K562 (cell line): ENCODE data around the gene CLSTN1. TPM values are rescaled to one million over a fixed set of nuclear protein-coding genes. Genes with fewer than 3 reads are reported as not detected.
A peak's percentile ranks its signal among the peaks of the same experiment; 100 is the strongest.

ENCODE experiments used
- ATAC-seq: fragments of 200-7000 bp; cut with Tn5 transposase; 3 replicates; pipeline ENCODE4 v1.9.1; 2020; ENCODE audit warnings: moderate library complexity
- BruUV-seq: library from RNA; stranded (reverse); fragments of 400-500 nt; replicated peaks from 2 replicates; lab custom pipeline; 2021; lab: Mats Ljungman, UMichigan
- CTCF ChIA-PET: fragments of 300-600 bp; formaldehyde crosslinking; extraction: SDS; loops from one replicate; lab custom pipeline; 2021; ENCODE audit warnings: low intra/inter-chr PET ratio; lab: Yijun Ruan, JAX
- POLR2A ChIA-PET: fragments of 300-600, 350-650 bp; sonication (Branson Sonifier 250); formaldehyde crosslinking; extraction: SDS; loops from one replicate; lab custom pipeline; 2021; ENCODE audit warnings: antibody characterized with exemption, inconsistent platforms; lab: Yijun Ruan, JAX
- DNase-seq, 4 experiments: peaks; one replicate each; pipeline versions ENCODE4 v3.0.0 to v3.0.0-alpha.2; 2011 to 2018; ENCODE audit warnings: low spot score in 3 of 4, mixed read lengths in 3 of 4; ENCODE audit errors: extremely low read depth in 1 of 4
- FAIRE-seq: peaks from 2 replicates; lab custom pipeline; 2011; peaks lifted over from hg19 to GRCh38; lab: Jason Lieb, UNC
- H2AFZ ChIP-seq: 2 replicates; pipeline ENCODE4 v1.6.0; 2011; ENCODE audit warnings: low read depth, low read length, control low read depth, inconsistent platforms
- H3K27ac ChIP-seq: fragments of 200-600 bp; 3 replicates; pipeline ENCODE4 v1.8.0; 2011; ENCODE audit warnings: low read depth, mild to moderate bottlenecking, control low read depth, inconsistent platforms, low read length, moderate library complexity, mixed read lengths; ENCODE audit errors: extremely low read depth
- H3K27me3 ChIP-seq, 2 experiments: fragments of 300-600 bp in 1 of 2; 2 replicates in 1 of 2; 3 replicates in 1 of 2; pipeline versions ENCODE4 v1.6.0 to v1.8.0; 2011; ENCODE audit warnings: inconsistent platforms in 2 of 2, low read length in 2 of 2, mild to moderate bottlenecking in 1 of 2, mixed read lengths in 1 of 2, moderate library complexity in 1 of 2; ENCODE audit not compliant: control insufficient read depth in 2 of 2, insufficient read depth in 2 of 2
- H3K36me3 ChIP-seq: fragments of 300-600 bp; 3 replicates; pipeline ENCODE4 v1.8.0; 2011; ENCODE audit warnings: mild to moderate bottlenecking, low read length, inconsistent platforms; ENCODE audit not compliant: control insufficient read depth, insufficient read depth
- H3K4me1 ChIP-seq, 2 experiments: fragments of 200-600 bp in 1 of 2; replicated peaks in 1 of 2; 2 replicates in 1 of 2; 3 replicates in 1 of 2; pipeline versions ENCODE4 v1.5.1 to v1.8.0; 2011; ENCODE audit warnings: inconsistent platforms in 2 of 2, low read length in 2 of 2, mild to moderate bottlenecking in 1 of 2, mixed read lengths in 1 of 2, moderate library complexity in 1 of 2; ENCODE audit not compliant: control insufficient read depth in 2 of 2, insufficient read depth in 2 of 2
- H3K4me2 ChIP-seq: 2 replicates; pipeline ENCODE4 v1.6.1; 2011; ENCODE audit warnings: low read length, control low read depth, inconsistent platforms, mixed read lengths; ENCODE audit not compliant: insufficient read depth
- H3K4me3 ChIP-seq: fragments of 200-600 bp; sonication (generic), shearing (Covaris generic); 2 replicates; pipeline ENCODE4 v1.5.1; 2016; ENCODE audit warnings: control low read depth, inconsistent platforms
- H3K79me2 ChIP-seq: fragments of 200-600 bp; 3 replicates; pipeline ENCODE4 v1.8.0; 2011; ENCODE audit warnings: low read length, inconsistent platforms; ENCODE audit not compliant: control insufficient read depth, insufficient read depth
- H3K9ac ChIP-seq, 2 experiments: 2 replicates each; pipeline versions ENCODE4 v1.6.0 to v1.6.1; 2011; ENCODE audit warnings: low read depth in 2 of 2, low read length in 2 of 2, control low read depth in 1 of 2, inconsistent platforms in 1 of 2, mild to moderate bottlenecking in 1 of 2, mixed read lengths in 1 of 2; ENCODE audit not compliant: insufficient read depth in 1 of 2
- H3K9me1 ChIP-seq: one replicate; pipeline ENCODE4 v1.6.0; 2011; ENCODE audit warnings: inconsistent platforms, mild to moderate bottlenecking, low read length, moderate library complexity; ENCODE audit not compliant: control insufficient read depth, insufficient read depth
- H3K9me3 ChIP-seq: replicated peaks from 2 replicates; pipeline ENCODE4 v1.5.1; 2011; ENCODE audit warnings: low read depth, low read length, inconsistent platforms; ENCODE audit not compliant: control insufficient read depth, insufficient read depth
- H4K20me1 ChIP-seq: replicated peaks from 2 replicates; pipeline ENCODE4 v1.6.1; 2011; ENCODE audit warnings: low read length, inconsistent platforms, mixed read lengths; ENCODE audit not compliant: control insufficient read depth, insufficient read depth
- ELF1 ChIP-seq: fragments of 200-800 bp; sonication (Bioruptor generic); IDR thresholded peaks from 2 replicates; pipeline ENCODE4 v1.6.1; 2016; ENCODE audit warnings: missing genetic modification characterization, missing compliant biosample characterization
- EP300 ChIP-seq: IDR thresholded peaks from 2 replicates; pipeline ENCODE4 v1.6.1; 2012; ENCODE audit warnings: low read length, improper control_type of control experiment
- ETV5 ChIP-seq: sonication (generic); formaldehyde crosslinking; IDR thresholded peaks from 2 replicates; pipeline ENCODE4 v1.4.0; 2020; ENCODE audit warnings: low read depth, mild to moderate bottlenecking, missing genetic modification reagents
- FOXP1 ChIP-seq: sonication (generic); formaldehyde crosslinking; IDR thresholded peaks from 2 replicates; pipeline ENCODE4 v1.8.0; 2022; ENCODE audit warnings: mild to moderate bottlenecking, missing genetic modification reagents
- HNRNPLL ChIP-seq: fragments of 200-400 bp; formaldehyde crosslinking; IDR thresholded peaks from 2 replicates; pipeline ENCODE4 v1.6.1; 2017; ENCODE audit warnings: low read length, low read depth, mild to moderate bottlenecking; ENCODE audit not compliant: poor library complexity, severe bottlenecking
- NCOR1 ChIP-seq: fragments of 450-650 bp; IDR thresholded peaks from 2 replicates; pipeline ENCODE4 v1.6.1; 2016; ENCODE audit warnings: mild to moderate bottlenecking, moderate library complexity
- RREB1 ChIP-seq: fragments of 250-450 bp; sonication (Bioruptor Pico); IDR thresholded peaks from 2 replicates; pipeline ENCODE4 v1.4.0; 2020
- SIRT6 ChIP-seq: IDR thresholded peaks from one replicate; pipeline ENCODE4 v1.6.1; 2012; ENCODE audit warnings: low read depth, mild to moderate bottlenecking, control low read depth, inconsistent platforms, low read length, moderate library complexity
- STAT5B ChIP-seq: fragments of 250-450 bp; sonication (Bioruptor Pico); IDR thresholded peaks from 2 replicates; pipeline ENCODE4 v1.8.0; 2021; ENCODE audit warnings: mild to moderate bottlenecking, inconsistent platforms
- TEAD4 ChIP-seq, 2 experiments: sonication (generic) in 1 of 2; formaldehyde crosslinking in 1 of 2; IDR thresholded peaks; 2 replicates each; pipeline versions ENCODE4 v1.6.1 to v1.8.0; 2012 to 2022; ENCODE audit warnings: borderline replicate concordance in 1 of 2, inconsistent platforms in 1 of 2, low read length in 1 of 2, mild to moderate bottlenecking in 1 of 2, missing genetic modification reagents in 1 of 2
- ZNF639 ChIP-seq, 2 experiments: fragments of 200-800 bp in 1 of 2; sonication (Bioruptor generic) in 1 of 2; sonication (generic) in 1 of 2; formaldehyde crosslinking in 1 of 2; IDR thresholded peaks in 1 of 2; conservative IDR thresholded peaks in 1 of 2; 2 replicates each; pipeline versions ENCODE4 v1.5.0 to v1.6.1; 2016 to 2020; ENCODE audit warnings: missing compliant biosample characterization in 1 of 2, missing genetic modification characterization in 1 of 2, missing genetic modification reagents in 1 of 2
- ZNF644 ChIP-seq: fragments of 200-800 bp; sonication (Bioruptor generic); IDR thresholded peaks from 2 replicates; pipeline ENCODE4 v1.6.1; 2016; ENCODE audit warnings: low read depth, missing genetic modification characterization, missing compliant biosample characterization
- ZSCAN32 ChIP-seq: fragments of 450-650 bp; formaldehyde crosslinking; IDR thresholded peaks from 2 replicates; pipeline ENCODE4 v1.4.0; 2020; ENCODE audit warnings: mild to moderate bottlenecking, moderate library complexity
- WGBS: fragments of 100-300 bp; shearing (Covaris generic); methylation state at CpG from one replicate; pipeline ENCODE4 v1.1.6; 2016; ENCODE audit warnings: low coverage, mixed read lengths; ENCODE audit not compliant: insufficient coverage; ENCODE audit errors: missing lambda C conversion rate; 5-methylcytosine and 5-hydroxymethylcytosine counted together
- in situ Hi-C: fragments of 300-500 bp; cut with MboI; formaldehyde crosslinking; loops from 4 replicates; pipeline ENCODE4 v1.15.0; 2018; ENCODE audit warnings: inconsistent platforms, mixed read lengths
- intact Hi-C: fragments of 100-400 bp; cut with micrococcal nuclease; formaldehyde crosslinking; loops from 2 replicates; pipeline ENCODE4 v1.14.2; 2022
- polyA plus RNA-seq, 8 experiments: library from polyadenylated mRNA; depleted of rRNA in 4 of 8; stranded (reverse) in 5 of 8; unstranded in 3 of 8; fragments of >200 nt; fragmentation: Nextera tagmentation in 2 of 8; fragmentation: Illumina TruSeq in 1 of 8; extraction: Ambion mirVana in 2 of 8; extraction: Trizol in 1 of 8; gene quantifications; 2 replicates each; pipeline versions ENCODE4 v1.2.1 to v1.2.3, GENCODE V29; 2011 to 2014; ENCODE audit warnings: inconsistent platforms in 1 of 8, missing spikeins in 1 of 8
- total RNA-seq, 7 experiments: library from RNA; depleted of rRNA in 6 of 7; stranded (reverse); fragments of >200 nt in 6 of 7; fragmentation: Illumina TruSeq in 2 of 7; extraction: Trizol in 2 of 7; gene quantifications; 2 replicates each; pipeline versions ENCODE4 v1.2.1 to v1.2.3, GENCODE V29; 2011 to 2021; ENCODE audit warnings: low replicate concordance in 1 of 7

Gene CLSTN1
- total and polyA plus RNA-seq, 9 of the 15 experiments (the other 6 are each of a cell fraction or from before 2014, with no cell fraction given), result 1.1 to 32.5 (median 13.3) TPM

DNA sequence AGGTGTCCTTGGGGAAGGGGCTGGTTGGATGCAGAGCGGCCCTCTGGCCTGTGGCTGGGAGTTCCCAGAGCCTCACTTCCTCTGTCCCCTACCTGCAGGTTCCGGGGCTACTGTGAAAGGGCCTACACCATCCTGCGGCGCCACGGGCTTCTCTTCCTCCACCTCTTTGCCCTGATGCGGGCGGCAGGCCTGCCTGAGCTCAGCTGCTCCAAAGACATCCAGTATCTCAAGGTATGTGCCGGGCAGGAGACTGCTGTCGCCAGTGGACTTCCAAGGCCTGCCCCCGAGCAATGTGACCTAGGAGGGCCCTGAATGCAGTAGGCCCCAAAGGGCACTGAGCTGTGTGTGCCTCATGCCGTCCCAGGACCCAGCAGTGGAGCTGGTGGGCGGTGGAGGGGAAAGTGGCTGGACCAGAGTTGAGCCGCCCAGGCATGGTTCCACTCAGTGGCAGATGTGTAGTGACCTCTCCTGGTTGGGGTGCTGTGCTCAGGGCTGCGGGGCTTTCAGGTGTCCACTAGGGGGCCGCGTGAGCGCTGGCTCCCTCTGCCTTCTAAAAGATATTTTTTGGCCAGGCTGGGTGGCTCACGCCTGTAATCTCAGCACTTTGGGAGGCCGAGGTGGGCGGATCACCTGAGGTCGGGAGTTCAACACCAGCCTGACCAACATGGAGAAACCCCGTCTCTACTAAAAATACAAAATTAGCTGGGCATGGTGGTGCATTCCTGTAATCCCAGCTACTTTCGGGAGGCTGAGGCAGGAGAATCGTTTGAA lies 98.9 kb downstream of the CLSTN1 start:
- ATAC-seq, result peak; percentile 96
- peaks cover 68% of the 10 kb centered on the region; the same call in 2 of the 3 replicates for H3K36me3 ChIP-seq
- TF ChIP-seq ZNF639 (CRISPR knock-in tag; conservative IDR thresholded peaks at IDR 0.05 in 1 of 2, IDR thresholded peaks at IDR 0.05 in 1 of 2), result no peak
- TF ChIP-seq HNRNPLL, result no peak
- no peak for TF ChIP-seq ELF1 (tag)
- no peak for TF ChIP-seq TEAD4 (IDR thresholded peaks at IDR 0.05; ENCODE audit: low read length)
- TF ChIP-seq TEAD4 (CRISPR knock-in tag; IDR thresholded peaks at IDR 0.05; ENCODE audit: borderline replicate concordance), result no peak
- no peak for TF ChIP-seq FOXP1 (CRISPR knock-in tag)
- no peak for TF ChIP-seq SIRT6
- no peak for TF ChIP-seq STAT5B (CRISPR knock-in tag)
- no peak for TF ChIP-seq ZNF644 (tag)
- no peak for TF ChIP-seq RREB1 (CRISPR knock-in tag)
- no peak for TF ChIP-seq EP300
- no peak for TF ChIP-seq ZSCAN32
- no peak for TF ChIP-seq NCOR1
- no peak for TF ChIP-seq ETV5 (CRISPR knock-in tag)

More for the DNA sequence above, 98.9 kb downstream of the CLSTN1 start:
- Histone ChIP-seq H3K27me3 (no peaks in the 10 kb centered on the region), H3K4me2 (no peak overlapping the region), H4K20me1 (no peaks in the 10 kb centered on the region), H3K9me3 (no peaks in the 10 kb centered on the region), H3K4me1 (peaks cover 7 to 43% of the 10 kb centered on the region in 2 experiments), H3K79me2 (no peaks in the 10 kb centered on the region), H3K9ac (peak overlapping the region in 1 of 2 experiments; percentile 81; a peak in 2 of 4 replicates), H3K4me3 (no peak overlapping the region), H3K27ac (no peak overlapping the region), H3K9me1 (peaks cover 3% of the 10 kb centered on the region), H2AFZ (no peak overlapping the region)
- ChIA-PET POLR2A (no interaction called here), CTCF (interaction anchor here (0.6 to 3.6 kb wide), 2 partner anchors 98 to 143 kb away, joined by 3 to 66 read pairs; no protein-coding TSS in a partner anchor)
- in situ Hi-C loops, result no loop called here
- peak; percentile 91 for FAIRE-seq
- intact Hi-C loops, result loop anchor here (1.0 to 5.0 kb wide), 2 partner anchors 98 to 142 kb away; no protein-coding TSS in a partner anchor
- no TSS peak for BruUV-seq
- peak; percentile 86 to 91 (median 88) for DNase-seq
- 48% methylated on average over 24 of the region's 24 CpGs for WGBS
